GM21526 (cell line): ENCODE measurements around the gene PDK2.

Experiments
- ATAC-seq: cut with Tn5 transposase; IDR thresholded peaks from one replicate; pipeline ENCODE4 v1.9.1; 2021; ENCODE audit warnings: moderate library complexity; ENCODE audit not compliant: unreplicated experiment, low FRiP score

Gene PDK2

DNA sequence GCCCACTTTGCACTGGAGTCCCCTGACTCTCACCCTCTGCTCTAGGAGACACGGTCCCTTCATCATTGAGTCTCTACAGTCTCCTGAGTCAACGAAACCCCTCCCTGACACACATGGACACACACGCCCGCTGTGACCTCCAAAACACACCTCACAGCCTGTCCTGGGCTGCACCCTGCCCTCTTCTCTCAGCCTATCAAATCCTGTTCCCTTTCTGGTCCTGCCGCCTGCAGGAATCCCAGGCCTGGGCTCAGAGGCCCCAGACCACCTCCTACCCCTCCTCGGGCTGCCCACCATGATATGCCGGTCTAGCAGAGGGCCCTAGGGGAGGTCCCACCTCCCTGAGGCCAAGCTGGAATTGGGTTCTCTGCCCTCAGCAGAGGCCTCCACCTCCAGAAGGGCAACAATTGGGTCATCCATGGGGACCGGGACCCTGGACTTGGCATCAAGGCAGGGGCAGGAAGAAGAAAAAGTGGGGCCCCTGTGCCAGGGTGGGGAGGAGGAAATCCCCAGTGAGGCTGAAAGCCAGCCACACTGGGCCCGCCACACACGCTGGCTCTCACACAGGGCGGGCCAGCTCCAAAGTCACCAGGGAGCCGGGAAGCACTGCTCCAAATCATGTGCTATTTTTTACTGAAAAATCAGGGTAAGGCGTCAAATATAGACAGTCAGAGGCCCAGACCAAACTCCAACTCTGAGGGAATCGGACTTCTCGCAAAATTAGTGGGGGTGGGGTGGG lies 51.9 kb downstream of the PDK2 start:
- no peak for ATAC-seq

- no peak for ATAC-seq
Measured at GRCh38 chr17:50147841-50148225, 52.7 kb downstream of the PDK2 start.

GRCh38 chr17:50148226-50149090 lies 53.3 kb downstream of the PDK2 start:
- ATAC-seq = no peak

DNA sequence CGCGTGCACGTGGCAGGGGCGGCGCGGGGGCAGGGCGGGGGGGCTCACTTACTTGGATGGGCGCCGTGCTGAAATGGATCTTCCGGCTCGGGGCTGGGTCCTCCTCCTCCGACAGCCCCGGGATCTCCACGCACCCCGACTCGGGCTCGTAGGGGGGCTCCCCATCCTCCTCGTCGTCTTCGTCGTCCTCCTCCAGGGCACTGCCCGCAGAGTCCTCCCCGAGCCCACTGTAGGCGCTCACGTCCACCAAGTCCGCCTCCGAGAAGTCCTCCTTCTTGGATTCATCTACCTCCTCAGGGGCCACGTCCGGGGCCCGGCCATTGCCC lies 53.9 kb downstream of the PDK2 start:
- ATAC-seq = no peak

- no peak for ATAC-seq
Measured at GRCh38 chr17:50149417-50150353, 54.5 kb downstream of the PDK2 start.

DNA sequence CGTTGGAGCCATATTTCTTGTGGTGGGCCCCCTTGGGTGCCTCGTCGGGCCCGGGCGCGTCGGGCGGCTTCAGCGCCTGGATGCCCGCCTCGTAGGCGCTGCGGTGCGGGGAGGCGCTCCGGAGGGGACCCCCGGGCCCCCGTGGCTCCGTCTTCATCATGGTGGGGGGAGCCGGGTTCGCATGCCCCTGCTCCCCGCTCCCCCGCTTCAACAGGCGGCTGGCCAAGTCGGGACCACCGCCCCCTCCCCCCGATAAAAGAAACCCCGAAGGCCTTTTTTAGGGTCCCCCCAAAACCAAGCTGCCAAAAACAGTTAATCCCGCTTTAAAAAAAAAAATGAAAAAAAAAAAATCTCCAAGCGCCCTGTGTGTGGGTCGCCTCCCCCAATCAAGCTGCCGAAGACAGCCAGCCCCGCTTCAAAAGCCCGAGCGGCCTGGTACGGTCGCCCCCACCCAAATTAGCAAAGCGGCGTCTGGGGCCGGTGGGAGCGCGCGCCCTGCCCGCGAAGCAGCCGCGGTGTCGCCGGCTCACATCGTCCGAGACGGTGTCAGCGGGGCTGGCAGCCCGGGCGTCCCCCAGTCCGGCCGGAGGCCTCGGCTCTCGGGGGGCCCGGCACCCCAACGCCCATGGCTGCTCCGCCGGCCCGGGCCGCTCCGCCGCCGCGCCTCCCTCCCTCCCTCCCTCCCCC lies 55.3 kb downstream of the PDK2 start, which contains the start of gene PPP1R9B:
Gene PPP1R9B, minus strand, starts transcription at position 324 of the 687 bp plus-strand sequence. Its CDS starts 164 bp downstream, at position 160.
- ATAC-seq = no peak

DNA sequence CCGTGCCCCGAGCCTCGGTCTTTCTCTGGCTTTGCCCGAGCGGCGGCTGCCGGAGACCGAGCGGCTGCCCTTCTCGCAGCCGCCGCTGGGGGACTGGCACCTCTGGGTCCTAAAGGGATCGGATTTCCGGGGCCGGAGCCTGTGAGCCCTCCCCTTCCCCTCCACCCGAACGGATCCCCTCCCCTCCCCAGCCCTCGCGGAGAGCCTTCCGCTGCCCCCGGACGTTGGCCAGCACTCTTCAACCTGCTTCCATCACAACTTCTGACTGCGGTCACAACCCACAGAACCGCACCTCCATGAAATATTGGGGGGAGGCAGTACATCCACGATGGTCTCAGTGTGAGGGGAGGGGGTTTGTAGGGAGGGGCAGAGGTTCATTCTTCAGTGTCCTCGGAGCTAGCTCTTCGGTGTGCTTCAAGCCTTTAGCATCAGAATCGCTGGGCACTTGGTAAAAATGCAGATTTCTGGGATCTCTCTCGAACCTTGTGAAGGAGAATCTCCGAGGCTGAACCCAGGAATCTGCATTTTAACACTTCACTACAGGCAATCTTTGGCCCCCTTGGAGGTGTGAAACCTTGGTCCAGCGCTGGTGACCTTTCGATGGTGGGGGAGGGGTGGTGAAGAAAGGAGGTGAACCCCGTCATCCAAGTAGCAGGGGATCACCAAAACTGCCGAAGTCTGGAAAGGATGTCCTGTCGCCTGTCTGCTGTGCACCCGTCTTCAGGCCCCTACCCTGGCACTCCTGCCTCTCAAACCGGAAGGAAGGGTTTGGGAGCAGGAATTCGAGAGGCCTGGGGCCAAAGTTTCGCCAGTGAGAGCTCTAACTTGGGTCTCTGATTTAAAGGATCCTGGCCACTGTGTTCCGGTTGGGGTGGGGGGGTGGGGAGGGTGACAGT lies 56.1 kb downstream of the PDK2 start:
- peak; percentile 41 for ATAC-seq

- ATAC-seq = no peak
Measured at GRCh38 chr17:50151937-50152547, 56.9 kb downstream of the PDK2 start.

- no peak for ATAC-seq
Measured at GRCh38 chr17:50152736-50153135, 57.6 kb downstream of the PDK2 start.

- ATAC-seq = no peak
Measured at GRCh38 chr17:50153650-50154575, 58.8 kb downstream of the PDK2 start.

GRCh38 chr17:50154604-50155003 lies 59.5 kb downstream of the PDK2 start:
- ATAC-seq = peak; percentile 46

GRCh38 chr17:50155115-50155819 lies 60.1 kb downstream of the PDK2 start:
- no peak for ATAC-seq

DNA sequence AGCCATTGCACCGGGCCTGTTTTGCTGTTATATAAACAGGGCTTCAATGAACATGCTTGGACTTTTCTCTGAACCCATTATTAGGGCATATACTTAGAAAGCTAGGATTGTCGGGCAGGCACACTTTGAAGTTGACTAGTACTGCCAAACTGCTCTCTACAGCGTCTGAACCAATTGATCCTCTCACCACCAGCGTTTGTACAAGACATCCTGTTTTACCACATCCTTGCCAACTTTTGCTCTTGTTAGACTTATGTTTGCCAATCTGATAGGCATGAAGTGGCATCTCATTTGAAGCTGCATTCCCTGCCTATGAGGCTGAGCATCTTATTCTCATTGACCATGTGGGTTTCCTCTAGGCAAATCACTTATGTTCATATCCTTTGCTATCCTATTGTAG lies 62.7 kb downstream of the PDK2 start:
- ATAC-seq = no peak

- peak; percentile 65 for ATAC-seq
Measured at GRCh38 chr17:50161023-50161910, 66.1 kb downstream of the PDK2 start.
